Neural crest cell (in vitro differentiated cells): ENCODE measurements around the gene PGK1. TPM values are rescaled to one million over a fixed set of nuclear protein-coding genes. Genes with fewer than 3 reads are reported as not detected.

Experiments used
- DNase-seq: peaks from one replicate; pipeline ENCODE4 v3.0.0; 2021; ENCODE audit warnings: low read depth, mixed read lengths, low spot score
- H3K27ac Mint-ChIP-seq: one replicate; pipeline ENCODE4 v1.8.0; 2021; ENCODE audit warnings: mild to moderate bottlenecking, mixed read lengths; ENCODE audit not compliant: unreplicated experiment
- H3K27me3 Mint-ChIP-seq: 2 replicates; pipeline ENCODE4 v1.8.0; 2021; ENCODE audit warnings: low read depth, mild to moderate bottlenecking, mixed read lengths
- H3K36me3 Mint-ChIP-seq: 2 replicates; pipeline ENCODE4 v1.8.0; 2021; ENCODE audit warnings: low read depth, mild to moderate bottlenecking, mixed read lengths
- H3K4me1 Mint-ChIP-seq: 2 replicates; pipeline ENCODE4 v1.8.0; 2021; ENCODE audit warnings: mixed read lengths
- H3K4me3 Mint-ChIP-seq: one replicate; pipeline ENCODE4 v1.8.0; 2021; ENCODE audit warnings: mild to moderate bottlenecking, mixed read lengths
- H3K9me3 Mint-ChIP-seq: 2 replicates; pipeline ENCODE4 v1.8.0; 2021; ENCODE audit warnings: mixed read lengths
- CTCF ChIP-seq: fragments of 200-600 bp; sonication (generic); conservative IDR thresholded peaks from 2 replicates; pipeline ENCODE4 v1.5.0; 2021; ENCODE audit warnings: antibody characterized with exemption, mild to moderate bottlenecking
- total RNA-seq: library from RNA; stranded (reverse); gene quantifications from 2 replicates; pipeline ENCODE4 v1.2.1, GENCODE V29; 2021

PGK1 gene
- total RNA-seq, 1 donor from 2014 or later, result 219 TPM

- Mint-ChIP-seq H3K36me3 (peaks cover 3% of the 10 kb centered on the region), H3K27me3 (peaks cover 10% of the 10 kb centered on the region), H3K4me3 (no peak overlapping the region), H3K9me3 (peaks cover 12% of the 10 kb centered on the region), H3K4me1 (no peaks in the 10 kb centered on the region), H3K27ac (no peak overlapping the region)
- no peak for TF ChIP-seq CTCF
- DNase-seq, result no peak
Observed at GRCh38 chrX:78098108-78098507, 5.9 kb upstream of the PGK1 start.

DNA sequence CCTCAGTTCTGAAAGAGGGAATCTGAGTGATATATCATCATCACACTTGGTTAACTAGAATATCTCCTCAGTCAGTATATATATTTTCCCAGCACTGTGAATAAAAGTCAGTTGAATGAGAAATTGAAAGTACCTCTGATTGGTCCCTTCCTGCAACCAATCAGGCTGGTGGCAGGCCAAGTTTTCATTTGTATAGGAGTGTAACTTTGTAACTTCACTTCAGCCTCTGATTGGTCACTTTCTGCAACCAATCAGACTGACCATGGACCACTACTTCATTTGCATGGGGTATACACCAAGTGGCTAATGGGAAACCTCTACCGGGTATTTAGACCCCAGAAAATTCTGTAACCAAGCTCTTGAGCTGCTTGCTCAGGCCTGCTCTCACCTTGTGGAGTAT lies 2.0 kb upstream of the PGK1 start:
- DNase-seq, result no peak
- H3K4me3 Mint-ChIP-seq, result no peak overlapping the region
- no peak overlapping the region for H3K27ac Mint-ChIP-seq
- H3K4me1 Mint-ChIP-seq, result peaks cover 21% of the 10 kb centered on the region
- H3K9me3 Mint-ChIP-seq, result peaks cover 12% of the 10 kb centered on the region
- H3K36me3 Mint-ChIP-seq, result peaks cover 3% of the 10 kb centered on the region
- no peak for TF ChIP-seq CTCF
- peaks cover 4% of the 10 kb centered on the region for H3K27me3 Mint-ChIP-seq

- Mint-ChIP-seq H3K27me3 (no peaks in the 10 kb centered on the region), H3K4me3 (peak overlapping the region; percentile 94), H3K27ac (no peak overlapping the region), H3K36me3 (peaks cover 5% of the 10 kb centered on the region), H3K4me1 (peaks cover 25% of the 10 kb centered on the region), H3K9me3 (peaks cover 7% of the 10 kb centered on the region)
- no peak for TF ChIP-seq CTCF
- DNase-seq, result no peak
Observed at GRCh38 chrX:78103001-78103622, 936 bp upstream of the PGK1 start.

- peaks cover 7% of the 10 kb centered on the region for H3K9me3 Mint-ChIP-seq
- peak overlapping the region; percentile 93 for H3K27ac Mint-ChIP-seq
Observed at GRCh38 chrX:78104447-78105176, 564 bp downstream of the PGK1 start.

More at GRCh38 chrX:78104447-78105176, 564 bp downstream of the PGK1 start:
- peaks cover 5% of the 10 kb centered on the region for H3K36me3 Mint-ChIP-seq
- no peaks in the 10 kb centered on the region for H3K27me3 Mint-ChIP-seq
- peak overlapping the region; percentile 94 for H3K4me3 Mint-ChIP-seq
- H3K4me1 Mint-ChIP-seq, result peaks cover 25% of the 10 kb centered on the region
- no peak for DNase-seq
- TF ChIP-seq CTCF, result no peak
